A549 (cell line): ENCODE results near the gene PITPNC1. TPM values are rescaled to one million over a fixed set of nuclear protein-coding genes. Genes with fewer than 3 reads are reported as not detected.
"Not testable (repeated sequence)": the region's sequence is repeated elsewhere in the genome, so short reads cannot be mapped to it uniquely, and the experiment has no call there.

Experiments
- ATAC-seq, 2 experiments: fragments of 200-7000 bp in 1 of 2; fragments of >200 bp in 1 of 2; cut with Nextera tagmentation in 1 of 2; cut with Tn5 transposase in 1 of 2; 3 replicates each; pipeline versions ENCODE4 v1.8.0 to v1.9.1; 2018 to 2020; ENCODE audit warnings: mild to moderate bottlenecking in 1 of 2, moderate library complexity in 1 of 2
- CTCF ChIA-PET: fragments of 300-600 bp; sonication (Branson Sonifier 250); formaldehyde crosslinking; extraction: SDS; loops from one replicate; lab custom pipeline; 2021; ENCODE audit warnings: antibody characterized with exemption, inconsistent platforms; lab: Yijun Ruan, JAX
- POLR2A ChIA-PET: fragments of 350-600 bp; formaldehyde crosslinking; extraction: SDS; loops from one replicate; lab custom pipeline; 2021; ENCODE audit warnings: antibody characterized with exemption, inconsistent platforms; lab: Yijun Ruan, JAX
- DNase-seq, 2 experiments: peaks; one replicate each; pipeline versions ENCODE4 v3.0.0 to v3.0.0-alpha.2; 2011 to 2016; ENCODE audit warnings: low read depth in 1 of 2, low spot score in 1 of 2
- FAIRE-seq: peaks from 2 replicates; lab custom pipeline; 2011; peaks lifted over from hg19 to GRCh38; lab: Jason Lieb, UNC
- H3K27ac ChIP-seq, 2 experiments: fragments of >200 bp; sonication (Bioruptor Twin); formaldehyde crosslinking; 3 replicates each; pipeline ENCODE4 v1.5.1; 2016 to 2017
- H3K4me1 ChIP-seq: fragments of >200 bp; sonication (Bioruptor Twin); formaldehyde crosslinking; 3 replicates; pipeline ENCODE4 v1.6.1; 2016
- H3K4me2 ChIP-seq: fragments of >200 bp; sonication (Bioruptor Twin); formaldehyde crosslinking; 3 replicates; pipeline ENCODE4 v1.6.1; 2016
- H3K4me3 ChIP-seq: fragments of >200 bp; sonication (Bioruptor Twin); formaldehyde crosslinking; 3 replicates; pipeline ENCODE4 v1.5.1; 2016
- H3K9me3 ChIP-seq: fragments of >200 bp; sonication (Bioruptor Twin); formaldehyde crosslinking; 3 replicates; pipeline ENCODE4 v1.6.1; 2016
- CBX2 ChIP-seq: fragments of 200-600 bp; sonication (generic); IDR thresholded peaks from 2 replicates; pipeline ENCODE4 v1.6.1; 2016; ENCODE audit warnings: low read depth, mild to moderate bottlenecking, borderline replicate concordance
- CHD2 ChIP-seq: fragments of 150-350 bp; IDR thresholded peaks from 2 replicates; pipeline ENCODE4 v1.6.1; 2014; ENCODE audit warnings: low read length; ENCODE audit not compliant: partially characterized antibody
- CHD4 ChIP-seq: fragments of 200-600 bp; sonication (generic); IDR thresholded peaks from 2 replicates; pipeline ENCODE4 v1.6.1; 2016; ENCODE audit warnings: antibody characterized with exemption, mild to moderate bottlenecking, borderline replicate concordance
- EP300 ChIP-seq, 2 experiments: fragments of >200 bp; sonication (Bioruptor Twin); formaldehyde crosslinking; IDR thresholded peaks; 2 replicates in 1 of 2; 3 replicates in 1 of 2; pipeline ENCODE4 v1.6.1; 2016 to 2017
- FOSB ChIP-seq: fragments of 250-450 bp; sonication (Bioruptor Pico); IDR thresholded peaks from 2 replicates; pipeline ENCODE4 v1.5.0; 2020; ENCODE audit warnings: mild to moderate bottlenecking, moderate library complexity
- HDAC2 ChIP-seq: fragments of 200-600 bp; sonication (generic); IDR thresholded peaks from 2 replicates; pipeline ENCODE4 v1.6.1; 2016
- NFE2L2 ChIP-seq: fragments of 150-350 bp; conservative IDR thresholded peaks from 2 replicates; pipeline ENCODE4 v1.6.1; 2014; ENCODE audit warnings: low read length
- NR3C1 ChIP-seq: fragments of >200 bp; sonication (Bioruptor Twin); formaldehyde crosslinking; IDR thresholded peaks from 3 replicates; pipeline ENCODE4 v1.6.1; 2017
- PHF8 ChIP-seq: fragments of 200-600 bp; sonication (generic); IDR thresholded peaks from 2 replicates; pipeline ENCODE4 v1.6.1; 2016; ENCODE audit warnings: low read depth, mild to moderate bottlenecking, antibody characterized with exemption, moderate library complexity, borderline replicate concordance
- TP53 ChIP-seq: fragments of 250-450 bp; sonication (Bioruptor Pico); IDR thresholded peaks from 2 replicates; pipeline ENCODE4 v1.5.0; 2021; ENCODE audit warnings: mild to moderate bottlenecking, moderate library complexity
- ZNF302 ChIP-seq: fragments of 250-450 bp; sonication (Bioruptor Pico); IDR thresholded peaks from 2 replicates; pipeline ENCODE4 v1.9.0; 2021; ENCODE audit warnings: inconsistent platforms, mild to moderate bottlenecking, moderate library complexity
- WGBS: methylation state at CpG from one replicate; pipeline ENCODE4 v1.1.6; 2017; ENCODE audit errors: missing lambda C conversion rate; 5-methylcytosine and 5-hydroxymethylcytosine counted together
- polyA plus RNA-seq, 4 experiments: library from polyadenylated mRNA; depleted of rRNA in 3 of 4; stranded (reverse); fragments of >200 nt; fragmentation: RNase III in 1 of 4; extraction: RNeasy Plus Mini Kit Qiagen cat#74134 plus additional on column Dnase treatment in 1 of 4; gene quantifications; 2 replicates in 3 of 4; 3 replicates in 1 of 4; pipeline ENCODE4 v1.2.3, GENCODE V29; 2011 to 2017
- TF ChIP-seq, protein P1 (sequence below): fragments of >200 bp; sonication (Bioruptor Twin); formaldehyde crosslinking; IDR thresholded peaks from 3 replicates; pipeline ENCODE4 v1.5.1; 2016
- TF ChIP-seq, protein P2 (sequence below): fragments of >200 bp; sonication (Bioruptor Twin); formaldehyde crosslinking; IDR thresholded peaks from 2 replicates; pipeline ENCODE4 v1.6.1; 2016
- TF ChIP-seq, protein P3 (sequence below): fragments of 150-350 bp; IDR thresholded peaks from 2 replicates; pipeline ENCODE4 v1.6.1; 2014; ENCODE audit warnings: low read depth, mild to moderate bottlenecking, low read length

PITPNC1 gene
- polyA plus RNA-seq, 2 of the 4 experiments (the other 2 are of a cell fraction): 3.7 to 11.2 TPM

DNA sequence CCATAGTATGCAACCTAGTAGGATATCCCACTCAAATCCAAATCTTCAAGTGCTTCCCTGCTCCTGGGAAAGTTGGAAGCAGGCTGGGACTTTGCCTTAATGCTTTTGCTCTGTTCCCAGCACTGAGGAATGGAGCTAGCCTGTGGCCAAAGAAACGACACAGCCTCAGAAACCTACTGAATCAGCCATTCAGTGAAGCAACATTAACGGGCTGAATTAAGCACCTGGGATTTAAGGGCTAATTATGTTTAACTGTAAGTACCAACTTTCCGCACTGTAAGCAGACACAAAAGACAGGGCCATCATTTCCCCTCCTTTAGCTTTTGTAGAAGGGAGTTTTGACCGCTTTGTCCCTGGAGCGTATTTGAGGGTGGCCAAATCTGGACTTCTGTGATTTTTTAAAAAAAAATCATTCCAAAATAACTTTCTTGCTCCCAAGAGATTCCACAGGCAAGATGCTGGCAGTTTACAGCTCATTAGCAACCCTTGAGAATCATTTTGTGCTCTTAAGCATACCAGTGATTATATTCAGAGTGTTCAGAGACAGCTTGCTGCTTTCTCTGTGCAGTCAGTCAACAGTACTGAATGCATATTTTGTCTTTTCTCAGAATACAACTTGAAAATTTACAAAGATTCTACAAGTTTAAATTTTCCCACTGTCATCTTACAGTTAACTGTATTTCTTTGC lies 323.1 kb downstream of the PITPNC1 start (continued):
- TF ChIP-seq, protein P1, sequence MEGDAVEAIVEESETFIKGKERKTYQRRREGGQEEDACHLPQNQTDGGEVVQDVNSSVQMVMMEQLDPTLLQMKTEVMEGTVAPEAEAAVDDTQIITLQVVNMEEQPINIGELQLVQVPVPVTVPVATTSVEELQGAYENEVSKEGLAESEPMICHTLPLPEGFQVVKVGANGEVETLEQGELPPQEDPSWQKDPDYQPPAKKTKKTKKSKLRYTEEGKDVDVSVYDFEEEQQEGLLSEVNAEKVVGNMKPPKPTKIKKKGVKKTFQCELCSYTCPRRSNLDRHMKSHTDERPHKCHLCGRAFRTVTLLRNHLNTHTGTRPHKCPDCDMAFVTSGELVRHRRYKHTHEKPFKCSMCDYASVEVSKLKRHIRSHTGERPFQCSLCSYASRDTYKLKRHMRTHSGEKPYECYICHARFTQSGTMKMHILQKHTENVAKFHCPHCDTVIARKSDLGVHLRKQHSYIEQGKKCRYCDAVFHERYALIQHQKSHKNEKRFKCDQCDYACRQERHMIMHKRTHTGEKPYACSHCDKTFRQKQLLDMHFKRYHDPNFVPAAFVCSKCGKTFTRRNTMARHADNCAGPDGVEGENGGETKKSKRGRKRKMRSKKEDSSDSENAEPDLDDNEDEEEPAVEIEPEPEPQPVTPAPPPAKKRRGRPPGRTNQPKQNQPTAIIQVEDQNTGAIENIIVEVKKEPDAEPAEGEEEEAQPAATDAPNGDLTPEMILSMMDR: no peak
- TF ChIP-seq NFE2L2 (no peak), CHD2 (no peak), FOSB (CRISPR knock-in tag) (no peak), EP300 (IDR thresholded peaks at IDR 0.05) (no peak), ZNF302 (CRISPR knock-in tag) (no peak), CHD4 (no peak), CBX2 (no peak), PHF8 (no peak), NR3C1 (no peak)
- TF ChIP-seq, protein P2, sequence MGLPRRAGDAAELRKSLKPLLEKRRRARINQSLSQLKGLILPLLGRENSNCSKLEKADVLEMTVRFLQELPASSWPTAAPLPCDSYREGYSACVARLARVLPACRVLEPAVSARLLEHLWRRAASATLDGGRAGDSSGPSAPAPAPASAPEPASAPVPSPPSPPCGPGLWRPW: no peak

DNA sequence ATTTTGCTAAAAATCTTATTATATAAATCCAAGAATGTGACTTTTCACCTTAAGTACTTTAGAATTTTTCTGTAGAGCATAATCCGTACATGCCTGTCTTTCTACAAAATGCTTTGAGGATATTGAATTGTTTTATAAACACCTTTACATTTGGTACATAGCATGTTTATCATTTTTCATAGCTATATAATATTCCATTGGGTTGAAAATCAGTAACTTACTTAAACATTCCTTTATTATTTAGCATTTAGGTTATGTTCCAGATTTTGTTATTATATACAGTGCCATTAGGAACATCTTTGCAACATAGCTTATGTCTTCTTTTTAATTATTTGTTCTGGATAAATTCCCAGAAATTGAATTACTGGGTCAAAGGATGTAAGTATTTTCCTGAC lies 323.6 kb downstream of the PITPNC1 start:
- no peak overlapping the region for H3K4me2 ChIP-seq
- no peak overlapping the region for H3K4me3 ChIP-seq
- ChIA-PET CTCF (interaction anchor here (1.4 to 4.1 kb wide), 3 partner anchors 11 to 327 kb away, joined by 3 to 19 read pairs (median 6); no protein-coding TSS in a partner anchor), POLR2A (no interaction called here)
- 3% methylated on average over 1 of the region's 1 CpG for WGBS
- no peaks in the 10 kb centered on the region for H3K4me1 ChIP-seq
- H3K27ac ChIP-seq: no peak overlapping the region
- ATAC-seq (no peak), DNase-seq (no peak), FAIRE-seq (no peak)
- TF ChIP-seq CHD4: no peak
- peak; percentile 52; the same call in 1 of the 2 replicates for TF ChIP-seq HDAC2
- TF ChIP-seq, protein P3, sequence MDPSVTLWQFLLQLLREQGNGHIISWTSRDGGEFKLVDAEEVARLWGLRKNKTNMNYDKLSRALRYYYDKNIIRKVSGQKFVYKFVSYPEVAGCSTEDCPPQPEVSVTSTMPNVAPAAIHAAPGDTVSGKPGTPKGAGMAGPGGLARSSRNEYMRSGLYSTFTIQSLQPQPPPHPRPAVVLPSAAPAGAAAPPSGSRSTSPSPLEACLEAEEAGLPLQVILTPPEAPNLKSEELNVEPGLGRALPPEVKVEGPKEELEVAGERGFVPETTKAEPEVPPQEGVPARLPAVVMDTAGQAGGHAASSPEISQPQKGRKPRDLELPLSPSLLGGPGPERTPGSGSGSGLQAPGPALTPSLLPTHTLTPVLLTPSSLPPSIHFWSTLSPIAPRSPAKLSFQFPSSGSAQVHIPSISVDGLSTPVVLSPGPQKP: no peak
- H3K9me3 ChIP-seq: no peaks in the 10 kb centered on the region

DNA sequence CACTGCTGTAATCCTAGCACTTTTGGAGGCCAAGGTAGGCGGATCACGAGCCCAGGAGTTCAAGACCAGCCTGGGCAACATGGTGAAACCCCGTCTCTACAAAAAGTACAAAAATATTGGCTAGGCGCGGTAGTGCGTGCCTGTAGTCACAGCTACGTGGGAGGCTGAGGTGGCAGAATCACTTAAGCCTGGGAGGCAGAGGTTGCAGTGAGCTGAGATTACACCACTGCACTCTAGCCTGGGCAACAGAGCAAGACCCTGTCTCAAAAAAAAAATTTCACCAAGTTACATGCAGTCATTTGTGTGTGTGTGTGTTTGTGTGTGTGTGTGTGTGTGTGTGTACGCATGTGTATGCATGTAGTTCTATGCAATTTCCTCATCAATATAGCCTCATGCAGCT lies 325.8 kb downstream of the PITPNC1 start:
- ATAC-seq, H3K4me3 ChIP-seq, H3K9me3 ChIP-seq, FAIRE-seq, H3K4me2 ChIP-seq, H3K27ac ChIP-seq, DNase-seq, H3K4me1 ChIP-seq, POLR2A ChIA-PET: not testable (repeated sequence)
- 80% methylated on average over 8 of the region's 8 CpGs for WGBS
- CTCF ChIA-PET: interaction anchor here (0.6 to 2.4 kb wide), 3 partner anchors 13 to 395 kb away, joined by 3 to 10 read pairs (median 4); no protein-coding TSS in a partner anchor

DNA sequence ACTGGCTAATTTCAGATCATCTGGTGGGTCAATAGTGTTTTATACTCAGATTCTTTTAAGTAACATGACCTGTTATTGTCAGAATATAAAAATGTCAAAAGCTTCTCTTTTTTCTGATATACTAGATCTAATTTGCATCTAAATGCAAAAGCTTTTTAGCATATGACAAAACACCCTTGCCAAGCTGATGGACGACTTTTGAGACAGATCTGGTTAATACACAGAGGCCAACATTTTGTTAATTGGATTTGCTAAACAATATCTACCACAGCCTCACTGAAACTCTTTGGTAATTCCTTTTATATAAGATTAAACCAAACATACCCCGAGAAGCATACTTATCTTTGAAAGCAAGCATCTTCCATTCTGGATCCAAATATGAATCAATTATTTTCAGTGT lies 330.4 kb downstream of the PITPNC1 start:
- WGBS: 48% methylated on average over 2 of the region's 2 CpGs
- FAIRE-seq: no peak
- Histone ChIP-seq H3K27ac (no peak overlapping the region), H3K4me2 (no peak overlapping the region), H3K4me1 (no peaks in the 10 kb centered on the region), H3K4me3 (no peak overlapping the region), H3K9me3 (no peaks in the 10 kb centered on the region)
- no peak for ATAC-seq
- no peak for DNase-seq
- ChIA-PET CTCF (interaction anchor here (0.5 to 5.5 kb wide), 8 partner anchors 9 to 332 kb away, joined by 3 to 37 read pairs (median 4); partner anchors contain the start of gene NOL11), POLR2A (interaction anchor here (2.4 kb wide), 1 partner anchor 10 kb away, joined by 8 read pairs; the partner anchor contains the start of gene NOL11)
- no peak for TF ChIP-seq TP53 (CRISPR knock-in tag)
